Germinal center (tissue), 1 donor: ENCODE measurements around the gene POPDC2.

Experiments
- DNase-seq: peaks from one replicate; pipeline ENCODE4 v3.0.0; 2012; ENCODE audit warnings: mixed read lengths, low spot score

Gene POPDC2

GRCh38 chr3:119669906-119670570 is 9.6 kb upstream of the POPDC2 start:
- DNase-seq, result no peak

DNA sequence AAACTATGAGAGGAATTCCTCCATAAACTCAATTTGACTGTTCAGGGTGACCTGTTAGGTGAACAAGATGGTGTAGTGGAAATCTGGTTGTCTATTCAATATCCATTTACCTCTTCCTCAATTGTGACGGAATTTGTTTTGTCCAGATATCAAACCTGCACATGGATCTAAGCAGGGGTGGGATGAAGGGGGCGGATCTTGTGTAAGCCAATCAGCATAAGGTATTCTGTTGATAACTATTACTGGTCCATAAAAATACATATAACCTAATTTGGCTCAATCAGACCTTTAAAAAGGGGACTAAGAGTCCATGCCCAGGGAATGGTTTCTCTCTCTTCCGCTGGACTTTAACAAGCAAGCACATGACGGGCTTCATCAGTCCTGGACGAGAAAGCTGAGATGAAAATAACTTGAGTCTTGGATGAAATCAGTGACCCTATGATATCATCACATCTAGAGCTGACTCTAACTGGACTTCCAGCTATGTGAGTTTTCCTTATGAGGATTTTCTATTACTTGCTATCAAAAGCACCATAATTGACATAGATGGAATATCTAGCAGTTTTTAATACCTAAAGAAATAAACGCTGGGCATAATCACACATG is 5.7 kb upstream of the POPDC2 start:
- no peak for DNase-seq

- no peak for DNase-seq
These were observed 4.5 kb upstream of the POPDC2 start for GRCh38 chr3:119664850-119665379.

GRCh38 chr3:119664370-119664769 is 4.0 kb upstream of the POPDC2 start:
- no peak for DNase-seq

GRCh38 chr3:119663885-119664284 is 3.5 kb upstream of the POPDC2 start:
- no peak for DNase-seq

DNA sequence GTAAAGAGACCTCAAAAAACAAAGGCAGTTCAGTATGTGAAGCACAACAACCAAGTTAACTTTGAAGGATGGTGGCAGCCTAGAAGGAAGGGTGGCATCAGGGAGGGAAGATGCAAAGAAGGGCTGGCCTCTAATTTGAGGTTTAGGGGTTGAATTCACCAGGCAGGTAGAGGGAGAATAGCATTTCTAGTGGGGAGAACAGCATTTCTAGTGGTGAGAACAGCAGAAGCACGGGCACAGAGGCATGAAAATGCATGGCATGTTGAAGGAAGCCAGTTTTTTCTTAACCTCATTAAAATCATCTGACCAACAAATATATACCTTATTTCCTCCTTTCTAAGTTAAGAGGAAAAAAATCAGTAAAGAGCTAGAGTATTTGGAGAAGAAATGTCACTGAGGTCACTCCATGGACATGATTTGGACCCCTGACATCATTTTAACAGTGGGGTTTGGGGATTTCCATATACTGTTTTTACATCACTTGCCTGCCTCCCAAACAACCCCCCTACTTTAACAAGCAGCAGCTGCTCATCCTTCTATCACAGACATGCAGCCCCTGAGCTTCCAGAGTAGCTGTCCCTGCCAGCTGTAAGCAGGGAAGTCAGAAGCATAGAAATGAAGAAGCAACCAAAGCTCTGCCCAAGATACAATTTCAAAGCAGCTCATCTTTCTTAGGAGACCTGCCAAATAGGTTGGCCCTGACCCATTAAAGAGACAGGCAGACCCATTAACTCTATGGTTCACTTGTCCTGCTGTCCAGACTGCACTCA is 2.4 kb upstream of the POPDC2 start:
- no peak for DNase-seq

GRCh38 chr3:119659606-119660291 is 640 bp downstream of the POPDC2 start:
- DNase-seq, result no peak

DNA sequence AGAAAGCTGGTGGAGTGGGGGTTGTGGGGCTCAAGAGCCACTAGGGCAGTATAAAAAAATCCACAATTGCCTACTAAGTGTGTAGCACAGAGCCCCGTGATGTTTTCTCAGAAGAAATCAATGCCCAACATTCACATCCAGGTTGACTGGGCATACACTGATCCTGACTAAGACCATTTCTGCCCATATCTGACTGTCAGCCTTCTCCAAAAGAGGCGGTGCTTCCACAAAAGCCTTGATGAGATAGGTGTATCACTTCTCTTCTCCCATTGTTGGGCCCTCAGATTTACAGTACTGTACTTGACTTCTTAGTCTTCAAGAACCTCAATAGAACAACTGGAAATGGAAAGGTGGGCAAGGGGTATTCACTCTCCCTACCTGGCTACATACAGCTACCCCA is 1.4 kb downstream of the POPDC2 start:
- DNase-seq, result no peak

GRCh38 chr3:119657887-119658702 is 2.3 kb downstream of the POPDC2 start:
- DNase-seq, result no peak

- DNase-seq, result no peak
These were observed 6.5 kb downstream of the POPDC2 start for GRCh38 chr3:119653876-119654275.

DNA sequence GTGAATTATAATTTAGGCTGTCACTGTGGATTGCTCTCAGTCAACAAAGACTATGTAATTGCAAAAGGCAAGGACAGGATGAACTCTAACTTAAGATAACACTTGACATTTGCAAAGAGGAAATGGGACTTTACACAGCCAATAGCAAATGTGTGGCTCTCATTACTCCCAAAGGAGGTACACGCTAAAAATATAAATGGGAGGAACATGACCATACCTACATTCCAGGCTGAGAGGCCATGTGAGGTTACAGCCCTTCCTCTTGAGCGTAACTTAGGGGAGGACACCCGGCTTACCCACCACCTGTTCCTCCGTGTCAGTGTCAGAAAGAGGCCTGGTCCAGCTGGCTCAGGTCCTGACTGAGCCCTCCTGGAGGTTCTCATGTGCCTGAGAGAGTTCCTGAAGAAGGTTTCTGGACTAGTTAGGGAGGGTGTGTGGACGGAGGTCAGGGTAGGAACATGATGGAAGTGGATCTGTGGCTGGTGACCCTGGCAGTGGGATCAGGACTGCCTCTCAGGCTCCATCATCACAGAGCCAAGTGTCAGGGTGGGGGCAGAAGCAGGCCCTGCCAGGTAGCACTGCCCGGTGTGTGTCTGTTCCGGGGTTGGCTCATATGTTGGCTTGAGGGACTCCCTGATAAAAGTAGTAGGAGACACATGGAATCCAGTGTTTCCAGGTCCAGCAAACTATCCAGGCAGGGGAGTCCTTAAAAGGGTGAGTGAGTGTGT is 7.9 kb downstream of the POPDC2 start:
- no peak for DNase-seq

GRCh38 chr3:119649761-119650160 is 10.6 kb downstream of the POPDC2 start:
- DNase-seq, result no peak

DNA sequence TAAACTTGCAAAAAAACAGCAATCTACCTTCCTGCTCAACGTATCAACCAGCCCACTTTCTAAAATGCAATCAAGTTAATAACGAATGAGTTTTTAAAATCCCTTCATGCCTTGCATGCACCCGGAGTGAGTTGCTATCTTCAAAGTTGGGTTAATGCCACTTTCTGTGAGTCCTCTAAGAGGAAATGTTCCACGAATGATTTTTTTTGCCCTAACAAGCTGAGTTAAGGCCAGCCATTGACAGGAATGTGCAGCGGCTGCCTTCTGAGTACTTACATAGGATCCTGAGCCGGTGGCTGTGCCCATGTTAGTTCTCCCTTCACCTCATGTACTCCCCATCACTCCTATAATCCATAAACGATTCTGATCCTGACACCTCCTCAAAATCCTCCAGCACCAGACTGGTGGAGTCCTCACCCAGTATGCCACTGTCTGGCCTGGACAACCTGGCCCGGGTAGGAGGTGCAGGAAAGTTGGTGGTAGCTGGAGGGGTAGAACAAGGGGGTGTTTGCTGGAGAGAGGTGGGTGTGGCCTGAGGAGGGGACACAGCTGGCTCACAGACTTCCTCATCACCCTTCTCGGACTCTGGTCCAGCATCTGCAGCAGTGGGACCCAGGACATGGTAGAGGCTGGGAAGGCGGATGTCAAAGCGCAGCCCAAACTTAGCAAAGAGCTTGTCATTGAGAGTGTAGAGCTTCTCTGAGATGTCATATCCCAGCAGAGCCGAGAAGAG is 12.4 kb downstream of the POPDC2 start:
- DNase-seq, result no peak

DNA sequence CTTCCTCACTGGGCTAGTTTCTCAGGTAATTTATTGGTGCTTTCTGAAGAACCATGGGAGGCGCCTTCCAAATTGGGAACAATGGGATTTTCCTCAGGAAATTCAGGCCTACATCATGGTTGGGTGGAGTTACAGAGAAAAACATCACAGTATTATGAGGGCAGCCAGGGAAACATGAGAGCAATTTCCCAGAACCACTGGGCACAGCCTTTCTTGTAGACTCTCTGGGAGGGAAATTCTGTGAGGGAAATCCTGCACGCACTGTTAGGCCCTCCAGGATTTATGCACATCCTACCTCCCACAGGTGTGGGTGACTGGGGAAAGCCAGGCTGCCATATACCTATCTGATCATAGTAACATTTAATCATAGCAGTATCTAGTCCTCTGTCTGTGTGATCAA is 13.2 kb downstream of the POPDC2 start:
- no peak for DNase-seq

GRCh38 chr3:119645813-119646212 is 14.6 kb downstream of the POPDC2 start:
- no peak for DNase-seq

- DNase-seq, result no peak
These were observed 15.9 kb downstream of the POPDC2 start for GRCh38 chr3:119644481-119644880.

- DNase-seq, result no peak
These were observed 16.9 kb downstream of the POPDC2 start for GRCh38 chr3:119643528-119643927.

- DNase-seq, result no peak
These were observed 17.5 kb downstream of the POPDC2 start for GRCh38 chr3:119642746-119643473.

- DNase-seq, result no peak
These were observed 19.0 kb downstream of the POPDC2 start for GRCh38 chr3:119641416-119641815.
